ENCODE results near the gene SSMEM1. TPM values are rescaled to one million over a fixed set of nuclear protein-coding genes. Genes with fewer than 3 reads are reported as not detected.
"Not testable (repeated sequence)": the region's sequence is repeated elsewhere in the genome, so short reads cannot be mapped to it uniquely, and the experiment has no call there.

The SSMEM1 gene
- total and polyA plus RNA-seq, 4 experiments from 2014 or later: not detected

DNA sequence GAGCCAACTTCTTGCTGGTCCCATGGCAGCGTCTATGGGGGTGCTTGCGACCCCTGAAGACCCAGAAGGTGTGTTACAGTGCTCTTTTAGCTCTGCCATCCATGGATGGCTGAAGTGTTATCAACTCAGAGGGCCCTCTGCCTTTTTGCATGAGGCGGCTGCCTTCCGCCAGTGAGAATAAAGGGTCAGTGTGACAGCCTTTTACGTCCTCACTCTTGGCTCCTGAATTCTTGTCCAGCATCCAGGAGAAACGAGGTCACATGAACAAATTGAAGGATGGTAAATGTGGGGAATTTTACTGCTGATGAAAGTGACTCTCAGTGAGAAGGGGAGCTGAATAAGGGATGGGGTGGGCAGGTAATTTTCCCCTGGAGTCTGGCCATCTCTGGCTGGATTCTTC lies 24.1 kb downstream of the SSMEM1 start:
- POLR2A ChIA-PET (ENCODE audit: partially characterized antibody): no interaction called here
- intact Hi-C loops (cut with micrococcal nuclease): no loop called here
- CTCF ChIA-PET (ENCODE audit: partially characterized antibody): no interaction called here
- H3K9me3 ChIP-seq (ENCODE audit: control insufficient read depth in 1 of 2, low read length in 2 of 2): no peaks in the 10 kb centered on the region
- H3K4me3 ChIP-seq (ENCODE audit: low read length in 2 of 2): no peak overlapping the region
- Mint-ChIP-seq H3K36me3 (no peaks in the 10 kb centered on the region), H3K27ac (no peak overlapping the region), H3K27me3 (peaks cover 12 to 13% of the 10 kb centered on the region in 2 donors), H3K4me1 (no peaks in the 10 kb centered on the region), H3K9me3 (no peaks in the 10 kb centered on the region), H3K4me3 (no peak overlapping the region)
- DNase-seq: no peak
- H3K4me1 ChIP-seq (ENCODE audit: insufficient read depth, low read length): no peaks in the 10 kb centered on the region
- H3K36me3 ChIP-seq (ENCODE audit: insufficient read depth, low read length): no peaks in the 10 kb centered on the region
- no peak overlapping the region for H3K27ac ChIP-seq (ENCODE audit: low read depth, low read length)
- no peaks in the 10 kb centered on the region for H3K27me3 ChIP-seq (ENCODE audit: insufficient read depth, low read length)

DNA sequence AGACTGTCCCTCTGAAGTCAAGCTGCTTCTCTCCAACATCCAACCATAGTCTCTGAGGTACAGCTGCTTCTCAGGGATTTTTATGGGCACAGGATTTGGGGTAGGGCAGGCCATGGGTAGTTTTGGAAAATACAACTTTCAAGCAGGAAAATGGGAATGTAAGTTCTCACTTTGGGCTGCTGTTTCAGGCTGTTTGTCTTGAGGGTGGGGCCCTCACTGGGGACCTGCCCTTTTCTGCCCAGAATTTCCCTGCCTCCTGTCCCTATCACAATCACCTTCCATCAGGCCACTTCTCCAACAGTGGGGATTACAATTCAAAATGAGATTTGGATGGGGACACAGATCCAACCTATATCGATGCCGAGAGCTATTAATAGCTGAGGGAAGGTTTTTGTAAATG lies 24.5 kb downstream of the SSMEM1 start:
- Mint-ChIP-seq H3K4me3 (no peak overlapping the region), H3K36me3 (no peaks in the 10 kb centered on the region), H3K27ac (no peak overlapping the region), H3K4me1 (no peaks in the 10 kb centered on the region), H3K27me3 (peaks cover 15 to 16% of the 10 kb centered on the region in 2 donors), H3K9me3 (no peaks in the 10 kb centered on the region)
- no peak for DNase-seq
- Histone ChIP-seq H3K9me3 (ENCODE audit: control insufficient read depth in 1 of 2, low read length in 2 of 2) (no peaks in the 10 kb centered on the region), H3K4me1 (ENCODE audit: insufficient read depth, low read length) (no peaks in the 10 kb centered on the region), H3K4me3 (ENCODE audit: low read length in 2 of 2) (no peak overlapping the region), H3K27me3 (ENCODE audit: insufficient read depth, low read length) (no peaks in the 10 kb centered on the region), H3K27ac (ENCODE audit: low read depth, low read length) (no peak overlapping the region), H3K36me3 (ENCODE audit: insufficient read depth, low read length) (no peaks in the 10 kb centered on the region)
- ChIA-PET CTCF (ENCODE audit: partially characterized antibody) (no interaction called here), POLR2A (ENCODE audit: partially characterized antibody) (no interaction called here)
- intact Hi-C loops (cut with micrococcal nuclease): no loop called here

DNA sequence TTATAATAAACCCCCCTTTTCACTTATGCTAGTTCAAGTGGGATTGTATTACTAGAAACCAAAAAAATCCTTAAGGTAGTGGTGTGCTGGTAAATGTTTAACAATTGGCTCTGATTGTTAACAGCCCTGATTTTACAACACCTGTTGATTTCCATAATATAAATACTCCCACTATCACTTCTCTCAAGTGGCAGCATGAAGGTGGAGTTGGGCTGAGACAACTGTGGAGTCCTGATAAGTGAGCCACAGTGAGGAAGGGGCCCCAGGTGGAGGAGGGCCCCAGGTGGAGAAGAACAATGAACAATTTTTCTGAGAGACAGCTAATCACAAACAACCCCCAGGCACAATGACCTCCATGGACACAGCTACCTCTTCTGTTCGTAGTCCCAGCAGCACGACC lies 26.4 kb downstream of the SSMEM1 start:
- Histone ChIP-seq H3K4me3 (ENCODE audit: low read length in 2 of 2) (no peak overlapping the region), H3K9me3 (ENCODE audit: control insufficient read depth in 1 of 2, low read length in 2 of 2) (no peaks in the 10 kb centered on the region), H3K36me3 (ENCODE audit: insufficient read depth, low read length) (no peaks in the 10 kb centered on the region), H3K4me1 (ENCODE audit: insufficient read depth, low read length) (no peaks in the 10 kb centered on the region), H3K27ac (ENCODE audit: low read depth, low read length) (no peak overlapping the region), H3K27me3 (ENCODE audit: insufficient read depth, low read length) (no peaks in the 10 kb centered on the region)
- Mint-ChIP-seq H3K27me3 (peaks cover 15 to 20% of the 10 kb centered on the region in 2 donors), H3K4me3 (no peak overlapping the region), H3K27ac (no peak overlapping the region), H3K4me1 (no peaks in the 10 kb centered on the region), H3K9me3 (no peaks in the 10 kb centered on the region), H3K36me3 (no peaks in the 10 kb centered on the region)
- no peak for DNase-seq
- ChIA-PET POLR2A (ENCODE audit: partially characterized antibody) (no interaction called here), CTCF (ENCODE audit: partially characterized antibody) (no interaction called here)
- intact Hi-C loops (cut with micrococcal nuclease): no loop called here

DNA sequence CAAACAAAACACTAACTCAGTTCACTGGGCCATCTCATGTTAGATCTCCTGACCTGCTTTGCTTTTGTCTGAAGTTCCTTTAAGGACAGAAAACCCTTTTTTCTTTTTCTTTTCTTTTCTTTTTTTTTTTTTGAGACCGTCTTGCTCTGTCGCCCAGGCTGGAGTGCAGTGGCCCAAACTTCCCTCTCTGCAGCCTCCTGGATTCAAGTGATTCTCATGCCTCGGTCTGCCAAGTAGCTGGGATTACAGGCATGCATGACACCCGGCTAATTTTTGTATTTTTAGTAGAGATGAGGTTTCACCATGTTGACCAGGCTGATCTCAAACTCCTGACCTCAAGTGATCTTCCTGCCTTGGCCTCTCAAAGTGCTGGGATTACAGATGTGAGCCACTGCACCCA lies 28.7 kb downstream of the SSMEM1 start:
- H3K36me3 ChIP-seq (ENCODE audit: insufficient read depth, low read length); H3K4me1 Mint-ChIP-seq; POLR2A ChIA-PET (ENCODE audit: partially characterized antibody); H3K4me1 ChIP-seq (ENCODE audit: insufficient read depth, low read length); H3K4me3 ChIP-seq (ENCODE audit: low read length in 2 of 2); H3K27me3 ChIP-seq (ENCODE audit: insufficient read depth, low read length); H3K9me3 Mint-ChIP-seq; H3K27ac ChIP-seq (ENCODE audit: low read depth, low read length); H3K4me3 Mint-ChIP-seq; H3K27ac Mint-ChIP-seq; H3K36me3 Mint-ChIP-seq; CTCF ChIA-PET (ENCODE audit: partially characterized antibody); DNase-seq; intact Hi-C loops (cut with micrococcal nuclease); H3K9me3 ChIP-seq (ENCODE audit: control insufficient read depth in 1 of 2, low read length in 2 of 2): not testable (repeated sequence)
- peaks cover 13 to 22% of the 10 kb centered on the region in 2 donors for H3K27me3 Mint-ChIP-seq

DNA sequence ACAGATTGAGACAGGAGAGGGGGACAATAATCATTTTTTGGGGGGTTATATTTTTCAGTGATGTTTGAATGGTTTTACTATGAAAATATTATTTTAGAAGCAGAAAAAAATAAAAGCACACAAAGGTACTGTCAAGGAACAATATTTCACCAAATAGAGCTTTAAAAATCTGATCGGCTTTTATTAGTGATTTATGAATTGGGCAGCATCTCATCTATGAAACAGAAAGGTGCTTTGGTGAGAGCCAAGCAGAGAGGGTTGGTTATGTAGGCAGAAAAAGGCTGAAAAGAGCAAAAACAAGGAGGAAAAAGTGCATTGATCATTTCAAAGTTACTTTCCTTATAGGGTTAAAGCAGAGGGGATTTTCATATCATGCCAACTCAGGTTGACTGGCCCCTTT lies 32.6 kb downstream of the SSMEM1 start:
- Mint-ChIP-seq H3K4me1 (peaks cover 0 to 9% (median 3%) of the 10 kb centered on the region in 4 donors), H3K27ac (no peak overlapping the region), H3K36me3 (no peaks in the 10 kb centered on the region), H3K27me3 (peaks cover 6 to 26% of the 10 kb centered on the region in 2 donors), H3K4me3 (no peak overlapping the region), H3K9me3 (no peaks in the 10 kb centered on the region)
- Histone ChIP-seq H3K36me3 (ENCODE audit: insufficient read depth, low read length) (no peaks in the 10 kb centered on the region), H3K27ac (ENCODE audit: low read depth, low read length) (no peak overlapping the region), H3K9me3 (ENCODE audit: control insufficient read depth in 1 of 2, low read length in 2 of 2) (no peaks in the 10 kb centered on the region), H3K27me3 (ENCODE audit: insufficient read depth, low read length) (peaks cover 5% of the 10 kb centered on the region), H3K4me3 (ENCODE audit: low read length in 2 of 2) (no peak overlapping the region), H3K4me1 (ENCODE audit: insufficient read depth, low read length) (peaks cover 3% of the 10 kb centered on the region)
- intact Hi-C loops (cut with micrococcal nuclease): loop anchor here (10.0 kb wide), 2 partner anchors 255 to 325 kb away; partner anchors contain the start of gene MEST
- ChIA-PET CTCF (ENCODE audit: partially characterized antibody) (interaction anchor here (5.4 kb wide), 1 partner anchor 517 kb away, joined by 35 read pairs; no protein-coding TSS in a partner anchor), POLR2A (ENCODE audit: partially characterized antibody) (no interaction called here)
- DNase-seq: no peak

DNA sequence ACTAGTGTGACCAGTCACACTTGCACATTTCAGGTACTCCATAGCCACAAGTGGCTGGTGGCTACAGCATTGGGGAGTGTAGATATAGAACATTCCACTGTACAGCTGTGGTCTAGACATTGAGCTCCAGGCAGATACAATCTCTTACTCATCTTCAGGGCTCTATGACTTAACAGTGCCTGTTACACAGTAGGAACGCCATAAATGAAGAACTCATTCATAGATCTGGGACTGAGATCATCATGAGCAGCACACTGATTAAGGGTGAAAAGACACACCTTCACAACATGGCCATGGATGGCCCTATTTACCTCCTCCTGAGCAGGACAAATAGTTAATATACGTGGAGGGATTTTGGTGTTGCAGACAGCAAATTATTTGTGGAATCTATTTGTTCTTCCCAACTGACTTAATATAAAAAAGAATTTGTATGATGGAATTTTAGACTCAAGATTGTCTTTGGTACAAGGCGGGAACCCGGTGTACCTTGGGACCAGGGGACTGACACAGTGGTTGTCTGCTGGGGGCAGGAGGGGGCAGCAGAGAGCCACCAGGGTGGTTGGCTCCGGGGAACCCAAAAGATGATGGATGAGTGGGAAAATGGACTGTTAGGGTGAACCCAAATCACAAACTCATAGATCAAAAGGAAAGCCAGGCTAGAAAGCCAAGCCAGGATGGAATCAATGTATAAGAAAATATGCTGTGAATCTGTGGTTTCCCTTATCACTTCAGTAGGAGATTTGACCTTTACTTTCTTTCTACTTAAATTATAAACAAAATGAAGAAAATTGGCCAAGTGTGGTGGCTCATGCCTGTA lies 34.7 kb downstream of the SSMEM1 start:
- H3K27ac Mint-ChIP-seq: no peak overlapping the region
- peaks cover 3% of the 10 kb centered on the region for H3K4me1 ChIP-seq (ENCODE audit: insufficient read depth, low read length)
- CTCF ChIA-PET (ENCODE audit: partially characterized antibody): interaction anchor here (0.8 to 5.4 kb wide), 3 partner anchors 51 to 589 kb away, joined by 3 to 35 read pairs (median 14); no protein-coding TSS in a partner anchor
- DNase-seq: peak in 4 of 5 donors; percentile 18 to 31 (median 26)
- no peak overlapping the region for H3K4me3 ChIP-seq (ENCODE audit: low read length in 2 of 2)
- peaks cover 5% of the 10 kb centered on the region for H3K27me3 ChIP-seq (ENCODE audit: insufficient read depth, low read length)
- H3K4me3 Mint-ChIP-seq: no peak overlapping the region
- peaks cover 0 to 6% (median 4%) of the 10 kb centered on the region in 8 donors for H3K9me3 Mint-ChIP-seq
- intact Hi-C loops (cut with micrococcal nuclease): loop anchor here (1.0 to 10.0 kb wide), 3 partner anchors 252 to 516 kb away; partner anchors contain the start of gene MEST
- POLR2A ChIA-PET (ENCODE audit: partially characterized antibody): no interaction called here
- no peaks in the 10 kb centered on the region for H3K36me3 ChIP-seq (ENCODE audit: insufficient read depth, low read length)
- H3K9me3 ChIP-seq (ENCODE audit: control insufficient read depth in 1 of 2, low read length in 2 of 2): no peaks in the 10 kb centered on the region
- no peak overlapping the region for H3K27ac ChIP-seq (ENCODE audit: low read depth, low read length)
- H3K4me1 Mint-ChIP-seq: peaks cover 0 to 9% (median 3%) of the 10 kb centered on the region in 4 donors
- no peaks in the 10 kb centered on the region for H3K36me3 Mint-ChIP-seq
- peaks cover 4 to 14% of the 10 kb centered on the region in 2 donors for H3K27me3 Mint-ChIP-seq

DNA sequence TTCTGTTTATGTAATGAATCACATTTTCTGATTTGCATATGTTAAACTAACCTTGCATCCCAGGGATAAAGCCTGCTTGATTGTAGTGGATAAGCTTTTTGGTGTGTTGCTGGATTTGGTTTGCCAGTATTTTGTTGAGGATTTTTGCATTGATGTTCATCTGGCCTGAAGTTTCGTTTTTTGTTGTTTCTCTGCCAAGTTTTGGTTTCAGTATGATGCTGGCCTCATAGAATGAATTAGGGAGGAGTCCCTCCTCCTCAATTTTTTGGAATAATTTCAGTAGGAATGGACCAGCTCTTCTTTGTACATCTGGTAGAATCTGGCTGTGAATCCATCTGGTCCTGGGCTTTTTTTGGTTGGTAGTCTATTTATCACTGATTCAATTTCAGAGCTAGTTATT lies 35.8 kb downstream of the SSMEM1 start:
- H3K27me3 Mint-ChIP-seq: peaks cover 4 to 12% of the 10 kb centered on the region in 2 donors
- H3K36me3 Mint-ChIP-seq; H3K27me3 ChIP-seq (ENCODE audit: insufficient read depth, low read length); H3K27ac Mint-ChIP-seq; H3K9me3 Mint-ChIP-seq; H3K4me1 ChIP-seq (ENCODE audit: insufficient read depth, low read length); H3K36me3 ChIP-seq (ENCODE audit: insufficient read depth, low read length); H3K4me3 ChIP-seq (ENCODE audit: low read length in 2 of 2); H3K4me1 Mint-ChIP-seq; POLR2A ChIA-PET (ENCODE audit: partially characterized antibody); H3K27ac ChIP-seq (ENCODE audit: low read depth, low read length); DNase-seq; H3K9me3 ChIP-seq (ENCODE audit: control insufficient read depth in 1 of 2, low read length in 2 of 2): not testable (repeated sequence)
- intact Hi-C loops (cut with micrococcal nuclease): loop anchor here (10.0 kb wide), 2 partner anchors 251 to 321 kb away; partner anchors contain the start of gene MEST
- CTCF ChIA-PET (ENCODE audit: partially characterized antibody): interaction anchor here (0.8 to 5.4 kb wide), 3 partner anchors 50 to 588 kb away, joined by 3 to 35 read pairs (median 14); no protein-coding TSS in a partner anchor
- peak overlapping the region in 2 of 8 donors; percentile 1 to 3 for H3K4me3 Mint-ChIP-seq

Data from CD4-positive, alpha-beta memory T cell (primary cell).